Esophagus muscularis mucosa (tissue), 4 donors: ENCODE results near the gene NUP214.

Experiments used
- CTCF ChIP-seq, 3 experiments: fragments of 200-600 bp in 2 of 3; fragments of 450-650 bp in 1 of 3; sonication (generic) in 2 of 3; IDR thresholded peaks; one replicate each; pipeline ENCODE4 v1.5.1; 2017 to 2019; ENCODE audit warnings: antibody characterized with exemption in 3 of 3, mild to moderate bottlenecking in 2 of 3, moderate library complexity in 1 of 3
- EP300 ChIP-seq: sonication (generic); formaldehyde crosslinking; IDR thresholded peaks from one replicate; pipeline ENCODE4 v1.6.1; 2017; ENCODE audit warnings: antibody characterized with exemption
- POLR2A ChIP-seq: fragments of 450-650 bp; IDR thresholded peaks from one replicate; pipeline ENCODE4 v1.6.1; 2017; ENCODE audit warnings: antibody characterized with exemption, moderate library complexity, mild to moderate bottlenecking, low read depth
- POLR2AphosphoS5 ChIP-seq, 2 donors: sonication (generic); formaldehyde crosslinking; IDR thresholded peaks; one replicate each; pipeline ENCODE4 v1.6.1; 2017; ENCODE audit warnings: antibody characterized with exemption in 2 of 2

- TF ChIP-seq CTCF (IDR thresholded peaks at IDR 0.05) (no peak), EP300 (no peak), POLR2A (no peak), POLR2AphosphoS5 (IDR thresholded peaks at IDR 0.05) (no peak)
Measured at GRCh38 chr9:131188976-131189375, 63.6 kb downstream of the NUP214 start.
